HepG2 (cell line): Measurements from ENCODE around the gene KCNK10.

Source experiments
- DPF2 ChIP-seq: sonication (generic); formaldehyde crosslinking; IDR thresholded peaks from 2 replicates; pipeline ENCODE4 v1.4.0; 2020; ENCODE audit warnings: mild to moderate bottlenecking, low read depth, missing genetic modification reagents, borderline replicate concordance
- POLR2A ChIP-seq, 2 experiments: IDR thresholded peaks; 2 replicates each; pipeline ENCODE4 v1.6.1; 2011; ENCODE audit warnings: low read depth in 2 of 2, low read length in 2 of 2, mild to moderate bottlenecking in 1 of 2, moderate library complexity in 1 of 2; ENCODE audit not compliant: insufficient read depth in 1 of 2
- RAD21 ChIP-seq: fragments of 450-650 bp; formaldehyde crosslinking; IDR thresholded peaks from 2 replicates; pipeline ENCODE4 v1.5.0; 2020; ENCODE audit warnings: mild to moderate bottlenecking
- RFX5 ChIP-seq: IDR thresholded peaks from 2 replicates; pipeline ENCODE4 v1.6.1; 2011; ENCODE audit warnings: low read depth, low read length, improper control_type of control experiment
- SMAD3 ChIP-seq: sonication (generic); formaldehyde crosslinking; IDR thresholded peaks from 2 replicates; pipeline ENCODE4 v1.4.0; 2020; ENCODE audit warnings: missing genetic modification reagents
- TF ChIP-seq, protein P1 (sequence below): sonication (generic); formaldehyde crosslinking; IDR thresholded peaks from 2 replicates; pipeline ENCODE4 v1.4.0; 2020; ENCODE audit warnings: missing genetic modification reagents

DNA sequence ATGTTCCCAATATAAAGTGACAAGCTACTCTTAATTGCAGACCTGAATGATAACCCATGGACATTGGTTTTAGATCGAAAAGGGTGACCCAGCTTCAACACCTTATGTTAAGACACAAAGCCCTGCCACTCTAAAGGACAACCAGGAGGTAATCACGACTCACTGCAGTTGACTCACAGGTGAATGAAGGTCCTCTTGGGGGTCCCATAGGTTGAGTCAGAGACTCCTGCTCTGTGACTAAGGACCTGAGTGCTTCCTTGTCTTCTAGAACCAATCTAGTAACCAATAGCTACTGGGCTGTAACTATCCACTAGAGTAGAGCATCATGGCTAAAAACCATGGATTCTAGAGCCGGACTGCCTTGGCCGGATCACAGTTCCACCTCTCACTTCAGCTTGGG, 73.8 kb downstream of the KCNK10 start:
- no peak for TF ChIP-seq RAD21 (CRISPR knock-in tag)
- TF ChIP-seq RFX5 = no peak
- TF ChIP-seq DPF2 (CRISPR knock-in tag) = no peak
- no peak for TF ChIP-seq POLR2A (IDR thresholded peaks at IDR 0.05; ENCODE audit: insufficient read depth in 1 of 2, low read depth in 2 of 2, low read length in 2 of 2)
- TF ChIP-seq SMAD3 (CRISPR knock-in tag) = no peak
- TF ChIP-seq, protein P1, sequence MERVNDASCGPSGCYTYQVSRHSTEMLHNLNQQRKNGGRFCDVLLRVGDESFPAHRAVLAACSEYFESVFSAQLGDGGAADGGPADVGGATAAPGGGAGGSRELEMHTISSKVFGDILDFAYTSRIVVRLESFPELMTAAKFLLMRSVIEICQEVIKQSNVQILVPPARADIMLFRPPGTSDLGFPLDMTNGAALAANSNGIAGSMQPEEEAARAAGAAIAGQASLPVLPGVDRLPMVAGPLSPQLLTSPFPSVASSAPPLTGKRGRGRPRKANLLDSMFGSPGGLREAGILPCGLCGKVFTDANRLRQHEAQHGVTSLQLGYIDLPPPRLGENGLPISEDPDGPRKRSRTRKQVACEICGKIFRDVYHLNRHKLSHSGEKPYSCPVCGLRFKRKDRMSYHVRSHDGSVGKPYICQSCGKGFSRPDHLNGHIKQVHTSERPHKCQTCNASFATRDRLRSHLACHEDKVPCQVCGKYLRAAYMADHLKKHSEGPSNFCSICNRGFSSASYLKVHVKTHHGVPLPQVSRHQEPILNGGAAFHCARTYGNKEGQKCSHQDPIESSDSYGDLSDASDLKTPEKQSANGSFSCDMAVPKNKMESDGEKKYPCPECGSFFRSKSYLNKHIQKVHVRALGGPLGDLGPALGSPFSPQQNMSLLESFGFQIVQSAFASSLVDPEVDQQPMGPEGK = no peak
